Esophagus mucosa (tissue), 1 donor: ENCODE measurements around the gene RNASE4. TPM values are rescaled to one million over a fixed set of nuclear protein-coding genes. Genes with fewer than 3 reads are reported as not detected.

Experiments
- ATAC-seq: fragments of 200-7000 bp; cut with Tn5 transposase; one replicate; pipeline ENCODE4 v1.9.1; 2020
- total RNA-seq: library from RNA; stranded (reverse); gene quantifications from one replicate; pipeline ENCODE4 v1.2.4, GENCODE V29; 2023
- donor health status: DM: yes; HTN: yes; CAD: no.

RNASE4 gene
- total RNA-seq, 1 donor from 2014 or later, result 1.7 TPM

- no peak for ATAC-seq
Measured at GRCh38 chr14:20676072-20676471, 8.3 kb upstream of the RNASE4 start.

- ATAC-seq, result no peak
Measured at GRCh38 chr14:20679907-20680306, 4.5 kb upstream of the RNASE4 start.

- ATAC-seq, result no peak
Measured at GRCh38 chr14:20680363-20680762, 4.0 kb upstream of the RNASE4 start.

GRCh38 chr14:20680843-20681347 lies 3.5 kb upstream of the RNASE4 start:
- ATAC-seq, result peak; percentile 25

GRCh38 chr14:20681348-20682126 lies 2.8 kb upstream of the RNASE4 start:
- peak; percentile 57 for ATAC-seq

- no peak for ATAC-seq
Measured at GRCh38 chr14:20682127-20682434, 2.3 kb upstream of the RNASE4 start.

GRCh38 chr14:20682435-20683124 lies 1.8 kb upstream of the RNASE4 start:
- peak; percentile 84 for ATAC-seq

- ATAC-seq, result peak; percentile 71
Measured at GRCh38 chr14:20683125-20683890, 1.1 kb upstream of the RNASE4 start.

GRCh38 chr14:20684662-20685456 lies 499 bp downstream of the RNASE4 start:
- no peak for ATAC-seq

GRCh38 chr14:20686386-20687143 lies 2.2 kb downstream of the RNASE4 start:
- no peak for ATAC-seq

GRCh38 chr14:20687362-20688166 lies 3.2 kb downstream of the RNASE4 start:
- no peak for ATAC-seq

- ATAC-seq, result no peak
Measured at GRCh38 chr14:20688167-20688839, 3.9 kb downstream of the RNASE4 start, which contains the start of gene ANG. ANG (plus strand) TSS chr14:20688764; CDS start chr14:20693565, 4,801 bp downstream.

GRCh38 chr14:20690848-20691640 lies 6.7 kb downstream of the RNASE4 start:
- ATAC-seq, result peak; percentile 97

GRCh38 chr14:20692116-20692751 lies 7.9 kb downstream of the RNASE4 start:
- no peak for ATAC-seq

- ATAC-seq, result no peak
Measured at GRCh38 chr14:20696764-20697163, 12.4 kb downstream of the RNASE4 start.

GRCh38 chr14:20697273-20698017 lies 13.1 kb downstream of the RNASE4 start:
- peak; percentile 83 for ATAC-seq

GRCh38 chr14:20698018-20698329 lies 13.6 kb downstream of the RNASE4 start:
- ATAC-seq, result no peak

GRCh38 chr14:20698934-20699333 lies 14.6 kb downstream of the RNASE4 start:
- ATAC-seq, result no peak
